Tibial nerve (tissue), 4 donors: ENCODE data around the gene TXNRD3. TPM values are rescaled to one million over a fixed set of nuclear protein-coding genes. Genes with fewer than 3 reads are reported as not detected.
A peak's percentile ranks its signal among the peaks of the same experiment; 100 is the strongest.

Experiments used
- DNase-seq, 2 donors: peaks; one replicate each; pipeline ENCODE4 v3.0.0-alpha.2; 2019; ENCODE audit warnings: low spot score in 2 of 2
- H3K27ac ChIP-seq, 4 donors: fragments of 200-600 bp; sonication (generic) in 3 of 4; one replicate each; pipeline ENCODE4 v1.5.1; 2017 to 2019; ENCODE audit warnings: mild to moderate bottlenecking in 1 of 4
- H3K27me3 ChIP-seq, 2 donors: fragments of 200-600 bp; sonication (generic) in 1 of 2; one replicate each; pipeline versions ENCODE4 v1.5.1 to v1.6.0; 2017 to 2019
- H3K36me3 ChIP-seq, 3 donors: fragments of 200-600 bp; sonication (generic); one replicate each; pipeline ENCODE4 v1.5.1; 2018 to 2019
- H3K4me1 ChIP-seq, 4 donors: fragments of 200-600 bp; sonication (generic) in 3 of 4; one replicate each; pipeline ENCODE4 v1.5.1; 2017 to 2019
- H3K4me3 ChIP-seq, 4 donors: fragments of 200-600 bp; sonication (generic) in 3 of 4; one replicate each; pipeline ENCODE4 v1.5.1; 2017 to 2019; ENCODE audit warnings: mild to moderate bottlenecking in 1 of 4, moderate library complexity in 1 of 4
- H3K9me3 ChIP-seq, 4 donors: fragments of 200-600 bp; sonication (generic) in 3 of 4; one replicate each; pipeline ENCODE4 v1.5.1; 2017 to 2019
- EP300 ChIP-seq, 2 donors: sonication (generic); formaldehyde crosslinking; IDR thresholded peaks; one replicate each; pipeline ENCODE4 v1.6.1; 2017; ENCODE audit warnings: antibody characterized with exemption in 2 of 2, mild to moderate bottlenecking in 1 of 2
- POLR2A ChIP-seq, 2 donors: fragments of 450-650 bp; IDR thresholded peaks; one replicate each; pipeline ENCODE4 v1.6.1; 2017; ENCODE audit warnings: antibody characterized with exemption in 2 of 2, mild to moderate bottlenecking in 2 of 2, moderate library complexity in 2 of 2
- WGBS, 2 donors: methylation state at CpG; one replicate each; pipeline ENCODE4 v1.1.5; 2018; 5-methylcytosine and 5-hydroxymethylcytosine counted together
- total RNA-seq, 4 donors: library from RNA; depleted of rRNA; stranded (reverse); fragments of >200 nt; gene quantifications; one replicate each; pipeline ENCODE4 v1.1.0, GENCODE V29; 2016
- TF ChIP-seq, protein P1 (sequence below), 5 experiments: fragments of 200-600 bp in 3 of 5; fragments of 450-650 bp in 2 of 5; sonication (generic) in 3 of 5; IDR thresholded peaks; one replicate each; pipeline ENCODE4 v1.5.1; 2016 to 2019; ENCODE audit warnings: antibody characterized with exemption in 5 of 5, mild to moderate bottlenecking in 3 of 5, moderate library complexity in 2 of 5

TXNRD3 gene
- total RNA-seq, 4 donors from 2014 or later: 18.6 to 33.3 (median 23.3) TPM

DNA sequence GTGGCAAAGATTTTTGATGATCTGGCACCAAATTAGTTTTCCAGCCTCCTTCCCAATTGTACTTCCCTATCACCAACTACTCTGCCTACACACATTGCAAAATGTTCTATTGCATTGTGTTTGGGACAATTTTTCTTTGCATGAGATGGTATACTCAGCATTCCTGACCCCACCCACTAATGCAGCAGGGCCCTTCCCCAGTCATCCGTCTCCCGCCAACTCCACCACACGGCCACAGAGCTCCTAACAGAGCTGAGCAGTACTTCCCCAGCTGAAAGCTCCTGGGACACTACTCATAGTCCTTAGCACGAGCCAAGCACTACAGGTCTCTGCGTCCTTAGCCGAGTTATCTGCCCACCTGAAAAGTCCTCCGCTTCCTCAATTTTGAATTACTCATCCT is 34.2 kb downstream of the TXNRD3 start:
- H3K36me3 ChIP-seq: peaks cover 0 to 46% (median 0%) of the 10 kb centered on the region in 3 donors
- 68 to 73% methylated on average over 7 of the region's 7 CpGs for WGBS, 2 donors

DNA sequence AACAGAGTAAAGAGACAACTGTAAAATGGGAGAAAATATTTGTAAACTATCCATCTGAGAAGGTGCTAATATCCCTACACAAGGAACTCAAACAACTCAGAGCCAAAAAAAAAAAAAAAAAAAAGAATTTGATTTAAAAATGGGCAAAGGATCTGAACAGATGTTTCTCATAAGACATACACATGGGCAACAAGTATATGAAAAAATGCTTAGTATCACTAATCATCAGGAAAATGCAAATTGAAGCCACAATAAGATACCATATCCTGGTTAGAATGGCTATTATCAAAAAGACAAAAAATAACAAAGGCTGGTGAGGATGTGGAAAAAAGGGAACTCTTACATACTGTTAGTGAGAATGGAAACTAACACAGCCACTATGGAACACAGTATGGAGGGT is 36.2 kb downstream of the TXNRD3 start:
- TF ChIP-seq POLR2A (IDR thresholded peaks at IDR 0.05) (no peak), EP300 (IDR thresholded peaks at IDR 0.05) (no peak)
- TF ChIP-seq, protein P1, sequence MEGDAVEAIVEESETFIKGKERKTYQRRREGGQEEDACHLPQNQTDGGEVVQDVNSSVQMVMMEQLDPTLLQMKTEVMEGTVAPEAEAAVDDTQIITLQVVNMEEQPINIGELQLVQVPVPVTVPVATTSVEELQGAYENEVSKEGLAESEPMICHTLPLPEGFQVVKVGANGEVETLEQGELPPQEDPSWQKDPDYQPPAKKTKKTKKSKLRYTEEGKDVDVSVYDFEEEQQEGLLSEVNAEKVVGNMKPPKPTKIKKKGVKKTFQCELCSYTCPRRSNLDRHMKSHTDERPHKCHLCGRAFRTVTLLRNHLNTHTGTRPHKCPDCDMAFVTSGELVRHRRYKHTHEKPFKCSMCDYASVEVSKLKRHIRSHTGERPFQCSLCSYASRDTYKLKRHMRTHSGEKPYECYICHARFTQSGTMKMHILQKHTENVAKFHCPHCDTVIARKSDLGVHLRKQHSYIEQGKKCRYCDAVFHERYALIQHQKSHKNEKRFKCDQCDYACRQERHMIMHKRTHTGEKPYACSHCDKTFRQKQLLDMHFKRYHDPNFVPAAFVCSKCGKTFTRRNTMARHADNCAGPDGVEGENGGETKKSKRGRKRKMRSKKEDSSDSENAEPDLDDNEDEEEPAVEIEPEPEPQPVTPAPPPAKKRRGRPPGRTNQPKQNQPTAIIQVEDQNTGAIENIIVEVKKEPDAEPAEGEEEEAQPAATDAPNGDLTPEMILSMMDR (IDR thresholded peaks at IDR 0.05): no peak
- Histone ChIP-seq H3K9me3 (no peaks in the 10 kb centered on the region), H3K4me1 (no peaks in the 10 kb centered on the region), H3K4me3 (no peak overlapping the region), H3K27me3 (no peaks in the 10 kb centered on the region), H3K27ac (no peak overlapping the region), H3K36me3 (peaks cover 0 to 50% (median 0%) of the 10 kb centered on the region in 3 donors)
- DNase-seq: no peak

More for the DNA sequence above, 34.2 kb downstream of the TXNRD3 start:
- TF ChIP-seq POLR2A (IDR thresholded peaks at IDR 0.05) (no peak), EP300 (IDR thresholded peaks at IDR 0.05) (no peak)
- TF ChIP-seq, protein P1 (IDR thresholded peaks at IDR 0.05): no peak
- Histone ChIP-seq H3K4me1 (no peaks in the 10 kb centered on the region), H3K27me3 (no peaks in the 10 kb centered on the region), H3K4me3 (no peak overlapping the region), H3K27ac (peak overlapping the region in 1 of 4 donors; percentile 54), H3K9me3 (no peaks in the 10 kb centered on the region)
- no peak for DNase-seq

DNA sequence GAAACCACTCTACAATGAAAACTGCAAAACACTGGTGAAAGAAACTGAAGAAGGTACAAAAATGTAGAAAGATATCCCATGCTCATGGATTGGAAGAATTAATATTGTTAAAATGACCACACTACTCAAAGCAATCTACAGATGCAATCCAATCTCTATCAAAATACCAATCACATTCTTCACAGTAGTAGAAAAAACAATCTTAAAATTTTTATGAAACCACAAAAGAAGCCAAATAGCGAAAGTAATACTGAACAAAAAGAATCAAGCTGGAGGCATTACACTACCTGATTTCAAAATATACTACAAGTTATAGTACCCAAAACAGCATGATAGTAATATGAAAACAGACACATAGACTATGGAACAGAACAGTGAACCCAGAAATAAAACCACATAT is 36.9 kb downstream of the TXNRD3 start:
- no peaks in the 10 kb centered on the region for H3K9me3 ChIP-seq
- TF ChIP-seq, protein P1 (IDR thresholded peaks at IDR 0.05): no peak
- no peak for TF ChIP-seq EP300 (IDR thresholded peaks at IDR 0.05)
- no peak for TF ChIP-seq POLR2A (IDR thresholded peaks at IDR 0.05)
- no peak overlapping the region for H3K4me3 ChIP-seq
- no peaks in the 10 kb centered on the region for H3K4me1 ChIP-seq
- 50 to 85% methylated on average over 1 of the region's 1 CpG for WGBS, 2 donors
- H3K27ac ChIP-seq: no peak overlapping the region
- DNase-seq: no peak
- H3K36me3 ChIP-seq: peaks cover 0 to 57% (median 0%) of the 10 kb centered on the region in 3 donors
- H3K27me3 ChIP-seq: no peaks in the 10 kb centered on the region

DNA sequence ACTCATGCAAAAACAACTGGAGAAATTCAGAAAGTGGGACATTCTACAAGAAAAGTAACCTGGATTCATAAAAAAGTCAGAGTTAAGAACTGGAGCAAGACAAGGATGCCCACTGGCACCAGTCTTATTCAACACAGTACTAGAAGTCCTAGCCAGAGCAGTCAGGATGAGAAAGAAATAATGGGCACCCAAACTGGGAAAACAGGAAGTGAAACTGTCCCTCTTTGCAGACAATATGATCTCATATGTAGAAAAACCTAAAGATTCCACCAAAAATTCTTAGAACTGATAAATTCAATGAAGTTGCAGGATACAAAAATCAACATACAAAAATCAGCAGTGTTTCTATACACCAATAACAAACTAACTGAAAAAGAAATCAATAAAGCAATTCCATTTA is 37.4 kb downstream of the TXNRD3 start:
- no peaks in the 10 kb centered on the region for H3K4me1 ChIP-seq
- no peak for DNase-seq
- no peak overlapping the region for H3K27ac ChIP-seq
- H3K36me3 ChIP-seq: peaks cover 0 to 58% (median 0%) of the 10 kb centered on the region in 3 donors
- H3K9me3 ChIP-seq: no peaks in the 10 kb centered on the region
- H3K27me3 ChIP-seq: no peaks in the 10 kb centered on the region
- TF ChIP-seq POLR2A (IDR thresholded peaks at IDR 0.05): no peak
- TF ChIP-seq EP300 (IDR thresholded peaks at IDR 0.05): no peak
- TF ChIP-seq, protein P1 (IDR thresholded peaks at IDR 0.05): no peak
- no peak overlapping the region for H3K4me3 ChIP-seq

DNA sequence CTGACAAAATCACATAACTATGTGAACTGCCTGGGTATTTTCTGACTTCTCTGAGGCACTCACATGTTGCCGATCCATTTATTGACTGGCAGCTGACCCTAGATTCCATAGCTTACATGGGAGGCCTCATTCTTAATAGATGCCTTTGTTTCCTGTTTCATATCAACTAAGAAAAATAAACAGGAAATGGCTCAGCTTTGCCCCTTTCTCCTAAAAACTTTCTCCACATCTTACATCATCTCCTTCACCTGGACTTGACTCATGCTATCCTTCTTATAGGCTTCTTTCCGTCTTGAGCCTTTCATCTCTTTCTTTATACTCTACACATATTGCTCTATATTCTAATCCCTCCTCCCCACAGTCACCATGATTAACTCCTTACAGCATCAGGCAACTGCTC is 38.0 kb downstream of the TXNRD3 start:
- TF ChIP-seq POLR2A (IDR thresholded peaks at IDR 0.05) (no peak), EP300 (IDR thresholded peaks at IDR 0.05) (no peak)
- TF ChIP-seq, protein P1 (IDR thresholded peaks at IDR 0.05): no peak
- Histone ChIP-seq H3K4me1 (no peaks in the 10 kb centered on the region), H3K9me3 (no peaks in the 10 kb centered on the region), H3K27me3 (no peaks in the 10 kb centered on the region), H3K4me3 (no peak overlapping the region), H3K27ac (no peak overlapping the region), H3K36me3 (peaks cover 0 to 65% (median 0%) of the 10 kb centered on the region in 3 donors)
- WGBS, 2 donors: 47 to 57% methylated on average over 2 of the region's 2 CpGs
- no peak for DNase-seq
